ENCODE measurements around the gene SMR3A. TPM values are rescaled to one million over a fixed set of nuclear protein-coding genes. Genes with fewer than 3 reads are reported as not detected.

SMR3A gene
- polyA plus RNA-seq, 1 of the 3 experiments (the other 2 are of a cell fraction): not detected

DNA sequence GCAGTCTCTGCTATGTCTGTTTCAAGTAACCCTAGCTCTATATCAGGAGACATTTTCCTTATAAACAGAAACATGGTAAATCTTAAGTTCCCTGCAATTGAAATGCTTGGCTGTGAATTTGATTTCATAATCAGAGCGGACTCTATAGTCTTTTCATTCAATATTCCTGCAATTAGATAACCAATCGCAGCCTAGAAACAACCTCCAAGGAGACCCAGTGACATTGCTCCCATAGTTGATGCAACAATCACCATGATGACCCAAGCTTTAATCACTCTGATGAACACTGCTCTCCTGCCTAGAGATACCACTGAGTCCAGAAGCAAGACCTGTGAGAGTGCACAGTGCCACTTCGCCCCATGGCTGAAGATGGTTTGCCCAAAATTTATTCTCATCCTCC, 25.9 kb upstream of the SMR3A start, which contains the start of gene CABS1 (continued):
- no peak for TF ChIP-seq MAX (IDR thresholded peaks at IDR 0.05; ENCODE audit: low read depth)
- no peak for TF ChIP-seq TCF12 (IDR thresholded peaks at IDR 0.05)
- no peak for TF ChIP-seq EP300 (IDR thresholded peaks at IDR 0.05; ENCODE audit: borderline replicate concordance in 1 of 2, low read depth in 1 of 2, low read length in 1 of 2)
- no peak for TF ChIP-seq FOSL2 (IDR thresholded peaks at IDR 0.05; ENCODE audit: borderline replicate concordance, low read depth)
- TF ChIP-seq RCOR1 (IDR thresholded peaks at IDR 0.05; ENCODE audit: low read length): no peak
- TF ChIP-seq IRF3 (IDR thresholded peaks at IDR 0.05; ENCODE audit: low read depth, low read length): no peak

GRCh38 chr4:70336043-70336442, 24.5 kb upstream of the SMR3A start:
- no peak for DNase-seq
- Histone ChIP-seq H3F3A (replicated peaks; ENCODE audit: insufficient read depth) (no peaks in the 10 kb centered on the region), H3K9ac (no peak overlapping the region), H3K27ac (ENCODE audit: low read depth in 2 of 2, low read length in 1 of 2) (no peak overlapping the region), H3K4me1 (ENCODE audit: control insufficient read depth in 1 of 2, insufficient read depth in 2 of 2, low read depth in 1 of 2, low read length in 1 of 2) (no peaks in the 10 kb centered on the region), H3K36me3 (replicated peaks in 1 of 2; ENCODE audit: control insufficient read depth in 1 of 2, insufficient read depth in 2 of 2, low read length in 1 of 2) (no peaks in the 10 kb centered on the region), H3K79me2 (ENCODE audit: insufficient read depth) (no peaks in the 10 kb centered on the region), H3K9me2 (no peaks in the 10 kb centered on the region), H3K4me3 (ENCODE audit: low read depth in 2 of 2, low read length in 1 of 2) (no peak overlapping the region), H3K4me2 (no peak overlapping the region), H2AFZ (ENCODE audit: low read depth) (no peak overlapping the region), H3K9me3 (no peaks in the 10 kb centered on the region), H4K20me1 (ENCODE audit: insufficient read depth) (no peaks in the 10 kb centered on the region), H3K27me3 (ENCODE audit: insufficient read depth) (no peaks in the 10 kb centered on the region)
- POLR2A ChIA-PET: no interaction called here
- CTCF ChIA-PET: no interaction called here
- TF ChIP-seq JUND (IDR thresholded peaks at IDR 0.05) (no peak), EP300 (IDR thresholded peaks at IDR 0.05; ENCODE audit: borderline replicate concordance in 1 of 2, low read depth in 1 of 2, low read length in 1 of 2) (no peak), YY1 (IDR thresholded peaks at IDR 0.05; ENCODE audit: low read depth) (no peak), RFX5 (IDR thresholded peaks at IDR 0.05; ENCODE audit: low read length) (no peak), MXI1 (IDR thresholded peaks at IDR 0.05; ENCODE audit: low read depth, low read length) (no peak), FOXM1 (IDR thresholded peaks at IDR 0.05; ENCODE audit: low read depth) (no peak), PBX3 (IDR thresholded peaks at IDR 0.05) (no peak), SMC3 (IDR thresholded peaks at IDR 0.05; ENCODE audit: low read depth, low read length) (no peak), FOXJ3 (CRISPR knock-in tag; IDR thresholded peaks at IDR 0.05) (no peak), GATA2 (CRISPR knock-in tag; IDR thresholded peaks at IDR 0.05) (no peak), MEF2A (IDR thresholded peaks at IDR 0.05; ENCODE audit: borderline replicate concordance, low read depth) (no peak), REST (IDR thresholded peaks at IDR 0.05; ENCODE audit: low read depth, low read length) (no peak), TCF12 (IDR thresholded peaks at IDR 0.05) (no peak), SIN3A (IDR thresholded peaks at IDR 0.05; ENCODE audit: borderline replicate concordance, low read depth, low read length) (no peak)
- TF ChIP-seq, protein P1, sequence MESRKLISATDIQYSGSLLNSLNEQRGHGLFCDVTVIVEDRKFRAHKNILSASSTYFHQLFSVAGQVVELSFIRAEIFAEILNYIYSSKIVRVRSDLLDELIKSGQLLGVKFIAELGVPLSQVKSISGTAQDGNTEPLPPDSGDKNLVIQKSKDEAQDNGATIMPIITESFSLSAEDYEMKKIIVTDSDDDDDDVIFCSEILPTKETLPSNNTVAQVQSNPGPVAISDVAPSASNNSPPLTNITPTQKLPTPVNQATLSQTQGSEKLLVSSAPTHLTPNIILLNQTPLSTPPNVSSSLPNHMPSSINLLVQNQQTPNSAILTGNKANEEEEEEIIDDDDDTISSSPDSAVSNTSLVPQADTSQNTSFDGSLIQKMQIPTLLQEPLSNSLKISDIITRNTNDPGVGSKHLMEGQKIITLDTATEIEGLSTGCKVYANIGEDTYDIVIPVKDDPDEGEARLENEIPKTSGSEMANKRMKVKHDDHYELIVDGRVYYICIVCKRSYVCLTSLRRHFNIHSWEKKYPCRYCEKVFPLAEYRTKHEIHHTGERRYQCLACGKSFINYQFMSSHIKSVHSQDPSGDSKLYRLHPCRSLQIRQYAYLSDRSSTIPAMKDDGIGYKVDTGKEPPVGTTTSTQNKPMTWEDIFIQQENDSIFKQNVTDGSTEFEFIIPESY (IDR thresholded peaks at IDR 0.05; ENCODE audit: borderline replicate concordance, low read depth): no peak
- WGBS (ENCODE audit: low lambda C conversion rate): 16% methylated on average over 5 of the region's 5 CpGs
